Erythroblast (primary cell): ENCODE results near the gene LRP1-AS.
"Not testable (repeated sequence)": the region's sequence is repeated elsewhere in the genome, so short reads cannot be mapped to it uniquely, and the experiment has no call there.

ENCODE experiments used
- DNase-seq, 2 experiments: peaks; one replicate each; lab custom pipeline; 2025; lab: John Stamatoyannopoulos, UW
- GATA1 ChIP-seq: IDR thresholded peaks from 2 replicates; pipeline ENCODE4 v1.6.1; 2011; ENCODE audit warnings: low read depth, mild to moderate bottlenecking, control low read depth, low read length, moderate library complexity
- POLR2A ChIP-seq: IDR thresholded peaks from 2 replicates; pipeline ENCODE4 v1.6.1; 2011; ENCODE audit warnings: mild to moderate bottlenecking, low read length

The LRP1-AS gene

GRCh38 chr12:57126061-57126460 lies 21.4 kb downstream of the LRP1-AS start:
- DNase-seq = no peak
- TF ChIP-seq GATA1 (no peak), POLR2A (no peak)

GRCh38 chr12:57124261-57124877 lies 23.1 kb downstream of the LRP1-AS start:
- peak; percentile 74 to 85 for DNase-seq
- TF ChIP-seq POLR2A (no peak), GATA1 (no peak)

GRCh38 chr12:57123813-57124212 lies 23.6 kb downstream of the LRP1-AS start:
- no peak for TF ChIP-seq GATA1
- no peak for TF ChIP-seq POLR2A

GRCh38 chr12:57120718-57121117 lies 26.7 kb downstream of the LRP1-AS start:
- not testable (repeated sequence) for DNase-seq

More at GRCh38 chr12:57123813-57124212, 23.6 kb downstream of the LRP1-AS start:
- DNase-seq = no peak

- no peak for DNase-seq
- TF ChIP-seq POLR2A (no peak), GATA1 (no peak)
These were observed 27.9 kb downstream of the LRP1-AS start for GRCh38 chr12:57119294-57120085.

- no peak for DNase-seq
- no peak for TF ChIP-seq GATA1
- TF ChIP-seq POLR2A = no peak
These were observed 28.6 kb downstream of the LRP1-AS start for GRCh38 chr12:57118711-57119271.

- TF ChIP-seq GATA1 (no peak), POLR2A (no peak)
- DNase-seq = no peak
These were observed 30.7 kb downstream of the LRP1-AS start for GRCh38 chr12:57116580-57117281.

- TF ChIP-seq GATA1 (no peak), POLR2A (no peak)
- no peak for DNase-seq
These were observed 34.7 kb downstream of the LRP1-AS start for GRCh38 chr12:57112492-57113294.

GRCh38 chr12:57111031-57111734 lies 36.2 kb downstream of the LRP1-AS start, which contains the start of gene STAT6:
TSS of gene STAT6 (minus strand) at chr12:57111362. CDS start at chr12:57108278, 3,084 bp downstream.
- DNase-seq = peak; percentile 88 to 91
- TF ChIP-seq GATA1 (no peak), POLR2A (peak; percentile 85)

- TF ChIP-seq POLR2A (no peak), GATA1 (no peak)
- DNase-seq = peak; percentile 61 to 68
These were observed 37.1 kb downstream of the LRP1-AS start for GRCh38 chr12:57110104-57111030.
